GM18507 (cell line): ENCODE results near the gene OR52E4.

Experiments used
- DNase-seq: peaks from one replicate; pipeline ENCODE4 v3.0.0; 2011; ENCODE audit warnings: low read depth; ENCODE audit not compliant: insufficient read length; ENCODE audit errors: extremely low spot score
- FAIRE-seq: peaks from 2 replicates; lab custom pipeline; 2011; peaks lifted over from hg19 to GRCh38; lab: Jason Lieb, UNC

The OR52E4 gene

DNA sequence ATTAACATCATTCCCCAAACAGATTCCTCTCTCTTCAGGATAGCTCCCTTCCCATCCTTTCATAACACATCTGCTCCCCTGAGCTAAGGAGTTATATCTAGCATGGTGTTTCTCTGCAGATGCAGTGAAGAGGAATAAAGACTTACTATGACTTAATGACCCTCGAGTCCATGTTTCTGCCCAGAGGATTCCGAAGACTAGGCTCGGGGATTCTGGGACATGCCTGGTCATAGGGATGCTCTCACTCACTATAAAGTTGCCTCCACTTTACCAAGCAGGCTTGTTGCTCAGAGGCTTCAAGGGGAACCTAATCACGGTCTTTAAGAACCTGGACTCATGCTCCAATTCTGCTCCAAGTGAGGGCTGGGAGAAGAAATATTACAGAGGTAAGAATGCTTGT is at the start of gene OR52E4:
Gene OR52E4, plus strand, starts transcription at position 301 of the 400 bp plus-strand sequence. CDS start 3,664 bp downstream, outside the sequence.
- no peak for DNase-seq
- no peak for FAIRE-seq

DNA sequence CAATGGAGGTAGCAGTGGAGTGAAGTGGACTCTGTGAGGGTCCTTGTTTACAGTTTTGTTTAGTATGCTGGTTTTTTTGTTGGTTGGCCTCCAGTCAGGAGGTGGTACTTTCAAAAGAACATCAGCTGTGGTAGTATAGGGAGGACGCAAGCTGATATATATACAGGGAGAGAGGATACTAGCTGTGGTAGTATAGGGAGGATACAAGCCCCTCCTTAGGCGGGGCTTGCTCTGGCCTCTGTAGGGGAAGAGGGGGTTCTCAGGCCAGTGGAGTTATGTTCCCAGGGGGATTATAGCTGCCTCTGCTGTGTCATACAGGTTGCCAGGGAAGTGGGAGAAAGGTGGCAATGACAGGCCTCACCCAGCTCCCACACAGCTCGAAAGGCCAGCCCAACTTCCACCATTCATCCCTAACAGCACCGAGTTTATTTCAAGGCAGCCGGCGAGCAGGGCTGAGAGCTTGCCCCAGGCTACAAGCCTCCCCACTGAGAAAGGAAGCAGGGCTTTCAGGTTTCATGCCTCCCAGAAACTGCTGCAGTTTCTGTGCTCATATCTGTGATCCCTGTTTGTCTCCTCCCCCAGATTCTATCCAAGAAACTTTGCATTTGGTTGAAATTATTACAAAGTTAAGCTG is 49.1 kb upstream of the OR52E4 start:
- FAIRE-seq (no peak), DNase-seq (no peak)

DNA sequence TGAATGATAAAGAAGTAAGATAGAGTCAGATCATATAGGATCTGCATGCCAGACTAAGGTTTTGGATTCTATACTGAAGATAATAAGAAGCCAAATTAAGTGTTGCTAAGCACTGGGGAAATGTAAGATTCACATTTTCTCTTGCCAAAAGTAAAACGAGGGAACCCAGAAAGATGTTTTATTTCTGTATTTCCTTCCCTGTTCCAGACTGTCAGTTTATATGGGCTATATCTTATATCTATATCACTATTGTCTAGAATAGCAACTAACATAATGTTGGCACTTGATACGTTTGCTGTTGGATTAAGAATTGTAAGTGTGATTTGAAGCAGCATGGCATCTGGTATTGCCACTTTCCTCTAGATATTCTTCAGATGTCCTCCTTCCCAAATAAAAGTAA is 47.0 kb upstream of the OR52E4 start:
- FAIRE-seq (no peak), DNase-seq (no peak)

DNA sequence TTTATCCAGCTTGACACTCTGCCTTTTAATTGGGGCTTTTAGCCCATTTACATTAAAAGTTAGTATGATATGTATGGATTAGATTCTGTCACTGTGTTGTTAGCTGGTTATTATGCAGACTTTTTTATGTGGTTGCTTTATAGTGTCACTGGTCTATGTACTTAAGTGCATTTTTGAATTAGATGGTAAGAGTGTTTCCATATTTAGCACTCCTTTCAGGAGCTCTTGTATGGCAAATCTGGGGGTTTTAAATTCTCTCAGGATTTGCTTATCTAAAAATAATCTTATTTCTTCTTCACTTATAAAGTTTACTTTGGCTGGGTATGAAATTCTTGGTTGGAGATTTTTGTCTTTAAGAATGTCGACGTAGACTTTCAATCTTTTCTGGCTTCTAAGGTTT is 42.7 kb upstream of the OR52E4 start:
- FAIRE-seq = no peak
- no peak for DNase-seq

DNA sequence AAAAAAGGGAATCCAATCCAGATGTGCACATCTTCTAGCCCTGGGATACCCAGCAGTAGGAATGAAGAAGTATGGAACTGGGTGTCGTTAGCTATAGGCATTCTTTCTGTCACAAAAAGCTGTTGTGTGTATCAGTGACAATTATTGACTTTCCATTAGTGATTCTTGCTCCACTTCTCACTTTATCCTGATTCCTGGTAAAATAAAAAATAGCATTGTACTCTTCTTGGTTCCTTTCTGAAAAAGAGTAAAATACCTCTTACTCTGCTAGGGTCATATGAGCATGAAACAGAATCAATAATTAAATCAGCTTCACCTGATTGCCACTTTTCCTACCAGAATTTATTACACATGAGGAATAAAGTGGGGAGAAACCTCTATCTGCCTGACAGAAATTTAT is 38.6 kb upstream of the OR52E4 start, which contains the start of gene OR52E6:
Gene OR52E6, minus strand, starts transcription at position 101 of the 400 bp plus-strand sequence. Its CDS starts 0 bp downstream, at position 101.
- no peak for FAIRE-seq

DNA sequence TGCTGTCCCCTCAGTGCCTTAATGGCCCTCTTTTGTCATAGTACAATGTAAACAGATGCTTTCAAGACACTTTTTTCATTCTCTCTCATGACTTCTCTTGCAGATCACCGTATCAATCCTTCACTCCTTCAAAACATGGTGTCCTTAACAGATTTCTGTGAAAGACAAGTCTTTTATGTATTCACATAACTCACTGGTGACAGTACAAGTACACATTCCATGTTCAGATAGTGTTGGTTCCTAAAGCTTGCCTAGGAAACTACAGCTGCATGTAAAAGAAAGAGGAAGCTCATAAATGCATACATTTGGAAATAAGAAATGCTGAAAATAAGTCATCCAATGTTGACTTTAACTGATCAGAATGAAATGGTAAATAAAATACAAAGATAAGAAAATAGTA is 33.7 kb upstream of the OR52E4 start:
- no peak for FAIRE-seq

More for the DNA sequence above, 38.6 kb upstream of the OR52E4 start, which contains the start of gene OR52E6:
- no peak for DNase-seq

DNA sequence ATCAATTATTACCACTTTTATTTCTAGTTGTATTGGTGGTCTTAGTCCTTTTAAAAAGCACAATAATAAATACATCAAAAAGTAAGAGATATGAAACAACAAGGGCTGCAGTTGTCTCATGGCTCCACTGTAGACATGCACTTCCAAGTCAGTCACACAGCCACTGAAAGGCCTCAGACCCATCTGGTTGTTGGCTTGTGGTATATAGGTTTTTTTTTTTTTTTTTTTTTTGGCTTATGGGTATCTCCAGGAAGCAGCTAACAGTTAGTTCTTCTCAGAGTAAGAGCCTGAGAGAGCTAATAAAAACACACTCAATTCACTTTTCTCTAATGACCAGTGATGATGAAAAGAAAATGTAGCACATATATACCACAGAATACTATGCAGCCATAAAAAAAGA is 32.7 kb upstream of the OR52E4 start:
- DNase-seq (no peak), FAIRE-seq (no peak)

More for the DNA sequence above, 33.7 kb upstream of the OR52E4 start:
- DNase-seq = no peak

DNA sequence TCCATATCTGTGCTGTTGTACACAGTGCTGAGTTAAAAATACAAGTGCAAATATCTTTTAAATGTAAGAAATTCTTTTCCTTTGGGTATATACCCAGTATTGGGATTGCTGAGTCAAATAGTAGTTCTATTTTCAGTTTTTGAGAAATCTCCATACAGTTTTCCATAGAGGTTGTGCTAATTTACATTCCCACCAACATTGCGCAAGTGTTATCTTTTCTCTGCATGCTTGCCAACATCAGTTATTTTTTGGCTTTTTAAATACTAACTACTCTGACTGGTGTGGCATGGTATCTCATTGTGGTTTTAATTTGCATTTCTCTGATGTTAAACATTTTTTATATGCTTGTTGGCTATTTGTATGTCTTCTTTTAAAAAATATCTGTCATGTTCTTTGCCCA is 29.4 kb upstream of the OR52E4 start:
- FAIRE-seq = no peak
- DNase-seq = no peak

DNA sequence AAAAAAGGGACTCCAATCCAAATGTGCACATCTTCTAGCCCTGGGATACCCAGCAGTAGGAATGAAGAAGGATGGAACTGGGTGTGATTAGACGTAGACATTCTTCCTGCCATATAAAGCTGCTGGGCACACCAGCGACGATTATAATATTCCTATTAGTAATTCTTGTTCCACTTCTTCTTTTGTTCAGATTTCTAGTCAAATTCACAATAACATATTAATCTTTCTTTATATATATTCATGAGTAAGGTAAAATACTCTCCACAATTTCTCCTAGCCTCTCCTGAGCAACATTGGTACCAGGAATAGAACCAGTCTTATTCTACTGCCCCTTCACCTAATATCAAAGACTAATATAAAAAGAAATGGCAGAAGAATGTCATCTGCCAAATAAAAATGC is 22.8 kb upstream of the OR52E4 start, which contains the start of gene OR52E8:
Gene OR52E8, minus strand, starts transcription at position 101 of the 400 bp plus-strand sequence. Its CDS starts 0 bp downstream, at position 101.
- FAIRE-seq = no peak
- DNase-seq = no peak

DNA sequence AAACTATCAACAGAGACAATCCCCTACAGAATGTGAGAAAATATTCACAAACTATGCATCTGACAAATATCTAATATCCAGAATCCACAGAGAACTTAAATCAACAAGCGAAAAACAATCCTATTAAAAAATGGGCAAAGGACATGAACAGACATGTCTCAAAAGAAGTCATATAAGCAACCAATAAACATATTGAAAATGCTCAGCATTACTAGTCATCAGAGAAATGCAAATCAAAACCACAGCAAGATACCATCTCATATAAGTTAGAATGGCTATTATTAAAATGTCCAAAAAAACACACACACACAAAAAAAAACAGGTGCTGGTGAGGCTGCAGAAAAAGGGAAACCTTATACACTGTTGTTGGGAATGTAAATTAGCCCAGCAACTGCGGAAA is 14.6 kb upstream of the OR52E4 start:
- no peak for FAIRE-seq
- no peak for DNase-seq

DNA sequence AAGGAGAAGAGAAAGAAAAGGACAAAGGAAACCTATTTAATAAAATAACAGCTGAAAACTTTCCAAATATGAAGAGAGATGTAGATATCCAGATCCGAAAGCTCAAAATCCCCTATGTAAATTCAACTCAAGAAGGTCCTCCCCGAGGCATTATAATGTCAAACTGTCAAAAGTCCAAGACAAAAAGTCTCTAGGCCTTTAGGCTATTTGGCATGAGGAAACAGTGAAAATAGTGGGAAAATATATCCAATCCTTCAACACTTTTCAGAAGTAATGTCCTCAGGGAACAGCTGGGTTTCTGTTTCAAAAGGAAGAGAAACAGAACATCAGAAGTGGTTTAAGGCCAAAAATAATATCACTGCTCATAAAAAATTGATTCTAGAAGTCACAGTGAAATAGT is 1.9 kb upstream of the OR52E4 start:
- FAIRE-seq = no peak
- no peak for DNase-seq

DNA sequence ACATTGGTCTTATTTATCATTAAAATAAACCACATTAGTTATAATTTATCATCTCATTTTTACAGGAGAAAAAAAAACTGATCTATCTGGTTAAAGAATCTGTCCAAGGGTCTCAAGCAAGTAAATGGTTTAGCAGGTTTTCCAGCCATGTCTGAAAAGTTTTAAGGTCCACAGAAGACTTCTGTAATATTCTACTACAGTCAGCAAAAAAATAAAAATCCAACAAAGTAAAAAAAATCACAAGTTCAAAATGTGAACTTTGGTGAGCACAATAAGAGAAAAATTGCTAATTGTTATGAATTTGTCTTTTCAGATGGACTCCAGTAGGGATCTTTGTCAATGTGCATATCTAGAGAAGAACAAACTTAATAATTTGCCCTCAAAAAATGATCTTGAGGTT is 1.3 kb downstream of the OR52E4 start:
- DNase-seq = no peak
- FAIRE-seq = no peak

DNA sequence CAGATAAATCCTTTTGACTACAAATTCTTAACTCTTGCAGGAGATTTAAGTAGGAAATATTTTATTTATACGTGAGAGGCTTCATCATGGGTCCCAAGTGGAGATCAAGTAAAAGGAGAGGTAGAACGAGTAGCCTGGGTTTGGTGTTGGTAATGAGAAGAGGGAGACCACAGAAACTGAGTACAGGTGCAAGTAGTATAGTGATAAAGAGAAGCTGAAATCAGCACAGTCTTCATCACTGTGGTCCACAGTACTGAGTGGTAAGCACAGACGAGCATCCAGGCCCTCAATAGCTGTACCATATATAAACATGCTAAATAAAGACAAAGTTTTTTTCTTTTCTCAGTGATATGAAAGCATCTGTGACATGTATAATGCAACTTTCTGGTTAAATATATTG is 6.7 kb downstream of the OR52E4 start:
- DNase-seq = no peak
- FAIRE-seq = no peak

DNA sequence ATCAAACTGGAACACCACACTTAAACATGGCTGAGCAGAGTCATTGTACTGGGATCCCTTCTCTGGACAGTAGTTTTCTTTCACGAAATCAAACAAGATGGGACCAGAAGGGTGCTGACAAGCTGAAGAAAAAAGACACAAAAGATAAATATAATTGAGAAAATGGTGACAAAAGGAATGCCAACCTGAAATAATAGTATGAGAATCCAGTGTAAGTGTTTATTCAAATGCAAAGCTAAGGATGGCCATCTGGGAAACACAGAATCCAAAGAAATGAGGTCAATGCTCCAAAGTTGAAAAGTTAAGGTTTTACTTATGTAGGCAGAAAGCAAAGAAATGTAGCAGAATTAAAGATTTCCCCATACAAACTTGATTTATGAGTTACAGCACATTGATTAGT is 7.2 kb downstream of the OR52E4 start:
- FAIRE-seq = no peak
- no peak for DNase-seq

DNA sequence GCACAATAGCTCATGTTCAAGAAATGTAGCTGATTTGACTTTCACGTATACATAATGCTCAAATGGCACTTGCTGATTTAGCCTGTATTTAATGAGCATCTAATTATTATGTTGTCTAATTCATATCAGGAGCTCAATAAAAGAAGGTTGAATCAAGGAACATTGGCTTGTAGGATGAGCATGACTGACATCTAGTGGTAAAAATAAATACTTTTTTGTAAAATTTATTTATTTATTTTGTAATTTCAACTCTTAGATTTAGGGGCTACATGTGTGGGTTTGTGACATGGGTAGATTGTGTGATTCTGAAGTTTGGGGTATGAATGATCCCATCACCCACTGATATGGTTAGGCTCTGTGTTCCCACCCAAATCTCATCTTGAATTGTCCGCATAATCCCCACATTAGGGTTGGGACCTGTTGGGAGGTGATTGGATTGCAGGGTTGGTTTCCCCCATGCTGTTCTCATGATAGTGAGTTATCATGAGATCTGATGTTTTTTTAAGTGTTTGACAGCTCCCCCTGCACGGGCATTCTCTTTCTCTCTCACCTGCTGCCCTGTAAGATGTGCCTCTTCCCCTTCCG is 10.9 kb downstream of the OR52E4 start:
- no peak for DNase-seq
- no peak for FAIRE-seq

DNA sequence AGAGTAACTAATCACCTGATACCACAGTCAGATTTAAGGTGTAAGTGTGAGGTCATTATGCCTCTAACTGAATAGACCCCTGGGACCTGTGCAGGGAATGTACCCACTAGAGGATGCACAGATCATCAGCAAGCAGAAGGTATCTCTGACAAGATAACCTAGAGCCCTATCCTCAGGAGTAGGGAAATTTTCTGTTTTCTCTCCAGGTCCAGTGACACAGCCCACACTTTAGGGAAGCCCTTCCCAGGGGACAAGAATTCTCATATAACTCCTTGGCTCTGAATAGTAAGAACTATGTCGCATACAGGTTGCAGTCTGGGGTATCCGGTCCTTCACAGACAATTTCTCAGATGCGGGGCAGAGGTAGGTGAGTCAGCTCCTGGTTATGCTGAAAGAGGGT is 12.5 kb downstream of the OR52E4 start, which contains the start of gene OR52E5:
Gene OR52E5, plus strand, starts transcription at position 301 of the 400 bp plus-strand sequence. CDS start 7,569 bp downstream, outside the sequence.
- FAIRE-seq (no peak), DNase-seq (no peak)

DNA sequence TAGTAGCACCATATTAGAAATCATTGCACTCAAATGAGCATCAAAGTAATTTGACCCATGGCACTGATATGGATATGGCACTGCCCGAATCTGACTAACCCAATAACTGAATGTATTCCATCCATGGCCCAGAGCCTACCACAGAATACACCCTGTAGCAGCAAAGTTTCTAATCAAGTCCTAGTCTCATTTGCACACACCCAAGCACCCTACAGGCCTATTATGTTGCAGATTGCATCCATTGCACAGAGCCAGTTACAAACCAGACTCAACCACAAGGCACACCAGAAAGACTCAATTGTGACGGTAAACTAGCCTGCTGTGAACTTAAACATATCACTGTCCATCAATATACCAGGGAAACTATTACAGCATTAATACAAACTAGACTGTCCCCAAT is 19.1 kb downstream of the OR52E4 start:
- FAIRE-seq (no peak), DNase-seq (no peak)

DNA sequence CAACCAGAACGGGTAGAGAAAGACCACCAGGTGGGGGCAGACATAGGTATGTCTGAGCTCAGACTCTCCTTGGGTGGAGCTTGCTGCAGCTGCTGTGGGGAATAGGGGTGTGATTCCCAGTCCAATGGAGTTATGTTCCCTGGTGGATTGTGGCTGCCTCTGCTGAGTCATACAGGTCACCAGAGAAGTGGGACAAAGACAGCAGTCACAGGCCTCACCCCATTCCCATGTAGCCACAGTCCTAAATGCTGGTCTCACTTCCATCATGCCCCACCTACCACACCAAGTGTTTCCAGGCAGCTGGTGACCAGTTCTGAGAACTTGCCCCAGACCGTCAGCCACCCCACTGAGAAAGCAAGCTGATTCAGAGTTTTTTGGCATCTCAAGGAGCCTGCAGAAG is 30.1 kb downstream of the OR52E4 start:
- DNase-seq = no peak
- FAIRE-seq = no peak

DNA sequence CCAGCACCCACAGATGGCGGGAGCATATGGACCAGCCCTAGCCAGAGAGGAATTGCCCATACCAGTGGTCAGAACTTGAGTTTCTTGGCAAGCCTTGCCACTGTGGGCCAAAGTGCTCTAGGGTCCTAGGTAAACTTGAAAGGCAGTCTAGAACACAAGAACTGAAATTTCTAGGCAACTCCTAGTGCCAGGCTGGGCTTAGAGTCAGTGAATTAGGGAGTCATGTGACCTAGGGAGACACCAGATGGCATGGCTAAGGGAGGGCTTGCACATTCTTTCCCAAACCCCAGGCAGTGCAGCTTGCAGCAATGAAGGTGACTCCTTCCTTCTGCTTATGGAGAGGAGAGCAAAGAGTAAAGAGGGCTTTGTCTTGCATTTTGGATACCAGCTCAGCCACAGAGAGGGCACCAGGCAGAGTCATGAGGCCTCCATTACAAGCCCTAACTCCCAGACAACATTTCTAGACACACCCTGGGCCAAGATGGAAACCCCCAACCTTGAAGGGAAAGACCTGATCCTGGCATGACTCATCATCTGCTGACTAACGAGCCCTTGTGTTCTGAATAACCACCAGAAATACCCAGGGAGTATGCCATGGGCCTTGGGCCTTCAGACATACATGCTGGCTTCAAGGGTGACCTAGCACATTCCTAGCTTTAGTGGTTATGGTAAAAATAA is 42.5 kb downstream of the OR52E4 start:
- FAIRE-seq = no peak
- no peak for DNase-seq

DNA sequence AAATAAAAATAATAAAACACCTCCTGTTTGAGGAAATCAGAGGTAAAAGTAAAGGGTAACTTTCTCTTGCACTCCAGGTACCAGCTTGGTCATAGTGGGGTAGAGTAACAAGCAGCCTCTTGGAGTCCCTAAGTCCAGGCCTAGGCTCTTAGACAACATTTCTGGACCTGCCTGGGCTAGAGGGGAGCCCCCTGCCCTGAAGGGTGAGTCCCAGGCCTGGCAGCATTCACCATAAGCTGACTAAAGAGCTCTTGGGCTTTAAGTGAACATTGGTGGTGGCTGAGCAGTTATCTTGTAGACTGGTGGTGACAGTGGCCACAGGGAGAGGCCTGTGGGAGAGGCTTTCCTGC is 43.0 kb downstream of the OR52E4 start:
- FAIRE-seq = no peak
- no peak for DNase-seq

DNA sequence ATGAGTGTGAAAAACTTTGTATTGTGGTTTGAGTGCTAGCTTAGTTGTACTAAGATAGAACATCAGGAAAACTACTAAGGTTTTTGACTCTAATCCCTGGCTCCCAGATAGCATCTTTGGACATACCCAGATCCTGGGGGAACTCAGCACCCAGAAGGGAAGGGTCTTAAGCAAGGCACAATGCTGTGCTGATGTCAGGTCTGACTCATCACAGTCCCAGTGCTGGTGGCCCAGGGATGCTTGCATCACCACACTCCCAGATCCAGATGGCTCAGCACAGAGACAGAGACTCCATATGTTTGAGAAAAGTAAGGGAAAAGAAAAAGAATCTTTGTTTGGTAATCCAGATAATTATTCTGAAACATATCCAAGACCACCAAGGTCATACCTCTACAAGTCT is 43.4 kb downstream of the OR52E4 start:
- FAIRE-seq (no peak), DNase-seq (no peak)
